Activated CD4-positive, alpha-beta T cell treated with anti-CD3 and anti-CD28 coated beads, Interleukin-2, Interleukin-4, amounts not matched to agents 100 ng/mL and 50 ng/mL, durations not matched to agents 16 hours and 8 hours (primary cell): Measurements from ENCODE around the gene MYRF.

ENCODE experiments used
- DNase-seq: peaks from one replicate; pipeline ENCODE4 v3.0.0-alpha.2; 2020; ENCODE audit warnings: low spot score

MYRF gene

DNA sequence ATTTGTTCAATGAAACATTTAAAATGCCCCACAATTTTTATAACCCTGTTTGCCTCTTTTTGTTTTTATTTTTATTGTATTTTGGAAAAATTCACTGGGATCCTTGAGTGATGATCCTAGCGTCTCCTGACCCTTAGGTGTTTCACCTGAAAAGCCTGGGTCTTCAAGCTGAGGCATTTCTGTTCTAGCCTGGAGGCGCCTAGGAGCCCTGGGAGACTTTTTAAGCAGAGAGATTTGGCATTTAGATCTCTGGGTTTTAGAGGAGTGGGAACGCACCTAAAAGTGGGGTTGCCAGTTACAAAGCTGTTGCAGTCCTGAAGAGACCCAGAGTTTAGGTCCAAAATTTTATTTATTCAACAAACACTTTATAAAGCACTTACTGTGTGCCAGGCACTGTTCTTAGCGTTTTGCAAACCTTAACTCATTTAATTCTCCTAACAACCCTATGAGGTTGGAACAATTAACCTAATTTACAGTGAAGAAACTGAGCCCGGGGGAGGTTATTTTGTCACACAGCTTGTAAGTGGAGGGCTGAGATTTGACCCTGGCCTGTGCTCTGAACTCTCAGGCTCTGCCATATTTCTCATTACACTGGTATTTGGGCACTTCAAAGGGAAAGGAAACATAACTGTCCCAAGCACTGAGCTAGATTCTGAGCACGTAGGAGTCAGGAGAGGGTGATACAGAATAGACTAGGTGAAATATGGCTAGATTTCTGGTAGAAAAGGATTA lies 65.2 kb downstream of the MYRF start:
- DNase-seq: no peak

- DNase-seq: no peak
Measured at GRCh38 chr11:61820174-61820573, 67.7 kb downstream of the MYRF start.

DNA sequence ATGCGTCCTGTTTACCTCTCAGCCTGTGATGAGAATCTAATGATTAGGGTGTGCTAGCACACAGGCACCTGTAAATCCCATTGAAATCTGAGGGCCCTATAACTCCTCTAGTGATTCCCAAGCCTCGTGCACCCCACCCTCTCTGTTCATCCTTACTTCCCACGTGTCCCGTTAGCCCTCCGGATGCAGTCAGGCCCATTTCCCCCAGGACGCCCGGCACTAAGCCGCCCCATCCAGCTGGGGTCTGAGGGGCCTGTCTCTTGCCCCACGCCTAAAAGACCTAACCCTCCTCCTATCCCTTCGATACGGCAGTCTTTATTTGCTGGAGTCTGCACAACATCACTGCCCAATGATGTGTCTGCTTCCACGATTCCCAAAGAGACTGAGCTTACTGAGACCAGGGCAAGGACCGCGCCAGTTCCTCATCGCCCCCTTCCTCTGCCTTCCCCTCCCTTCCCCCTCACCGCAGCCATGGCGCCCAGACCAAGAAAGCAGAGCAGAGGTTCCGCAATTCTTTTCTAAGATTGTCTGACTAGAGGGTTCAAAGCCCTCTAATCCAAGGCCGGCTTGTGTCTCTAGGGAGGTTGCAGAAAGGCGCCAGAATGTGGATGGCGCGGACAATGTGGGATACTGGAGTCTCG lies 74.6 kb downstream of the MYRF start:
- DNase-seq: peak; percentile 28

DNA sequence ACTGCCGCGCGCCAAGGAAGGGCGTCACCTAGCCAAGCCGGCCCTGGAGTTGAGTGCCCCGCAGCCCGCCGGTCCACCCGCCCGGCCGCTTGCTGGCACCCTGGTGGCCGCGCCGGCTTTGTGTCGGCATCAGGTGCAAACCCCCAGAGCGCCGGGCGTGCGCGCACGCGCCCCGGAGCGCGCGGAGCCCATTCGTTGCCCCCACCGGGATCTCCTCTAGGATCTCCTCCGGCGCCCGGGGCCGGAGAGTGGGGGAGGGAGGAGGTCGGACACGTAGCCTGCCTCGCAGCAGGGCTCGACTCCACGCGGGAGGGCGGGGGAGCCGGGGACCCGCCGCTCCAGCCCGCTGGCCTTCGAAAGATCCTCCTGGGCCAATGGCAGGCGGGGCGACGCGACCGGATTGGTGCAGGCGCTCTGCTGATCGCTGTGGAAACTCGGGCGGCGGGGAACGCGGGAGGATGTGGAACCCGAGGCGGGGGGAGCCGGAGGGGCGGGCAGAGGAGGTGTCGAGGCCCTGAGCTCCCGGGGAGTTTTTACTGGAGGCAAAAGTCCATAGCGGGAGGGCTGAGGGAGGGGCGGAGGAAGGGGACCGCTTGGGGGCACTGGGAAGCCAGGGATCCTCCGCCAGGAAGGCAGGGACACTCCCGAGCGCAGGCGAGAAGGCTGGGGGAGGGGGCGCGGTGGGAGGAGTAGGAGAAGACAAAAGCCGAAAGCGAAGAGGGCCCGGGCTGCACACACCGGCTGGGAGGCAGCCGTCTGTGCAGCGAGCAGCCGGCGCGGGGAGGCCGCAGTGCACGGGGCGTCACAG lies 75.3 kb downstream of the MYRF start, which contains the start of gene FADS2:
TSS of gene FADS2 (plus strand) at position 730 of the 808 bp plus-strand sequence. CDS start 91 bp downstream, outside the sequence.
- DNase-seq: peak; percentile 97

DNA sequence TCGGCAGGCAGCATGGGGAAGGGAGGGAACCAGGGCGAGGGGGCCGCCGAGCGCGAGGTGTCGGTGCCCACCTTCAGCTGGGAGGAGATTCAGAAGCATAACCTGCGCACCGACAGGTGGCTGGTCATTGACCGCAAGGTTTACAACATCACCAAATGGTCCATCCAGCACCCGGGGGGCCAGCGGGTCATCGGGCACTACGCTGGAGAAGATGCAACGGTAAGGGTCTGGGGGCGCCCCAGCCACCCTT lies 75.9 kb downstream of the MYRF start:
- no peak for DNase-seq

DNA sequence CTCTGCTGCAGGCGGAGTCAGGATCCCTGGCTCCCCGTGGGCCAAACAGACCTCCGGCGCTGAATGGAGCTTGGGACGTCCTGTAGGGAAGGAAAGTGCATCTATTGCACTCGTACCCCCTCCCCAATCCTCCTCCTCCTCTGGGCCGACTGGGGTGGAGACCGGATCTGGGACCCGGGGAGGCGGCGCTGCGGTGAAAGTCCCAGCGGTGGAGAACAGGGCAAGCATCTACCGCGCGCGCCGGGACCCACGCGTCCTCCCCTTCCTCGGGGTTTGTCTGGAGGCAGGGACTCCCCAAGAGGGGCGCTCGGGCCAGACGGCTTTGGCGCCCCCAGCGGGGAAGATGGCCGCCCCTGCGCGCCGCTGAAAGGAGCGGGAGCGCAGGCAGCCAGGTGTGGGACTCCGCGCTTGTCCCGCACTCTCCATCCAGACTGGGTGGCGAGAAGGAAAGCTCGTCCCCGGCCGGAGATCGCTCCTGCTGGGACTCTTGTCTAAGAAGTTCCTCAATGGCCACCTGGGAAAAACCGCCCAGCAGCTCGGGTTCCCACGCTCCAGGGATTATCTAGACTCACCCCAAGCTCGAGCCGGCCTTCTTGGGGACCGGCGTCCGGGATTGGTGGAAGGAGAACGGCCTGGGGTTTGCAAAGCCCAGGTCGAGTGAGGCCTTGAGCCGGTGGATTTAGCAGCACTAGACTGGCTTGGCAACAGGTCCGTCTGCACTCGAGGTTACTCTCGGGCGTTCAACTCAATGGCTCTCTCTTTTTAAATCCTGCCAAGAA lies 76.4 kb downstream of the MYRF start:
- DNase-seq: peak; percentile 57

DNA sequence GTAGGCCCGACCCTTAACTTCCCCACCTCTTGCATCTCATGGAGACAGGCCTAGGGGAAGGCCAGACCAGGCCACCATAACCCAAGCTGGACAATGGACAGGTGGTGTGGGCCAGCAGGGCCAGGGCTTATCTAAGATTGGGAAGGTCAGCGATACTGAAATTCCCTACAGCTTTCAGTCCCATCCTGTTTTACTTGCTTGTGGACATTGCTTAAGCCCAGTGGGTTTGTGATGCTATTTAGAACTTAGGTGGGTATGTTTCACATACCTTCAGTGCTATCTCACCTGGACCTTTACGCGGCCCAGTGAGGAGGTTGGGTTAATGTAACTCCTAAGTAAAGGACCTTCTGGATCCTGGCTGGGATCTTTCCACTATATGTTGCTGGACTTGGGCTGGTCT lies 77.4 kb downstream of the MYRF start:
- DNase-seq: no peak

- DNase-seq: no peak
Measured at GRCh38 chr11:61830237-61831105, 78.0 kb downstream of the MYRF start.

- DNase-seq: no peak
Measured at GRCh38 chr11:61832207-61832606, 79.8 kb downstream of the MYRF start.

DNA sequence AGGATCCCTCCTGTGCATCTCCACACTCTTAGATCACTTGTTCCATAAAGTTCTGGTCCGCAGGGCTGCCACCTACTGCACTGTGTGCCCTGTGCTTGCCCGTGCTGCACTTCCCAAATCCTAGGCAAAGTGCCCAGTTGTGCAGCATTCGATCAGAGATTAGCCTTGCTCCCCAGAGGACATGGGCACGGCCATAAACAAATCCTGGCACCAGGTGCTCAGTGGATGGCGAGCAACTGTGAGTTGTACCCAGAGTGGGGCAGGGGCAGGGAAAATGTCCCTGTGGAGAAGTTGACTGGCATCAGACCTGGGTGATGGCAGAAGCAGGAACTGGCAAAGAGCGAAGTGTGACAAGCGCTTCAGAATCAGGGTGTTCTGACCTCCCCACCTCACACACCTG lies 80.3 kb downstream of the MYRF start:
- no peak for DNase-seq

DNA sequence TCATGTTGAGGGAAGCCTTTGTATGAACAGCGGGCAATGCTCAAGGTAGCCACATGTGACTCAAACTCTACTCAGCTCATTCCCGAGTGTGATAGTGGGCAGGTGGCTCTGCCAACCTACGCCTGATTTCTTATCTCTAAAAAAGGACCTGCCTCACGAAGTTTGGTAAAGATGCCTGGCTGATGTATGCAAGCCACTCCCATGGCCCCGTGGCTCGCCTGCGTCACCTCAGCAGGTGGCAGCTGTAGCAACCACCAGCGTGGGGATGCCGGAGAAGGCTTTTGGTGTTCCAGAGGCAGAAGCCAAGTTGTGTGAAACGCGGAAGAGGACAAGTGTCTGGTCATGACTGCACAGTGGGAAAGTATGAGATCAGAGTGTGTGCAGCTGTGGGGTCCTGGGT lies 81.0 kb downstream of the MYRF start:
- DNase-seq: peak; percentile 35

- no peak for DNase-seq
Measured at GRCh38 chr11:61833926-61834277, 81.5 kb downstream of the MYRF start.

DNA sequence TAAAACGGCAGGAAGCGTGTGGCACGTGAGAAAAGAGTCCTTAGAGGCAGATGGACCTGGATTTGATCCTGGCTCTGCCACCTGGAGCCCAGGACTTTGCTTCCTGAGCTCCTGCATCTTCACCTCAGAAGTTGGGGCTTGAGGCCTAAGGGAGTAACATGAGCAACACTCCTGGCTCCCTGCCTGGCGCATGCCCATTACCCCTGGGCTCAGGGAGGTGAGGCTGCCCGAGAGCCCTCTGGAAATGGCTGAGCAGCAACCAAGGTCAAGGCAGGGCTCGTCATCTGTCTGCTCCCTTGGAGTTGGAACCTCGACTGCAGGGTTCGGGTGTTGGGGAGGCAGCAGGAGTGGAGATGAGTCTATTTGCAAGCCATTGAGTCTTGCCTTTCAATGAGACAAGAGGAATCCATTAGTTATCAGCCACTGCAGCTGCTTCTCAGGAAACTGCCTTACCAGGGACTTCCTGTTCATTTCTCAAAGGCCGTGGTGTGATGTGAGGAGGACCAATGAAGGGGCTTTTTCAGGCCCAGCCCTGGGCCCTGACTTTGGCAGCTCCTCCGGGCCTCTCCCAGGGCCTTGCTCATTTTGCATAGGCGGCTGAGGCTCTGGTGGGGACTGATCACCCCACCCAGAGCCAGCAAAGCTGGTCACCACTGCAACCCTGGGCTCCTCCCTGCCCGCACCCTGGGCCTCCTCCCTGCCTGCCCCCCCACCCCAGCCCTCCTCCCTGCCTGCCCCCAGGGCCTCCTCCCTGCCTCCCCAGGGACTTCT lies 82.0 kb downstream of the MYRF start:
- peak; percentile 90 for DNase-seq

DNA sequence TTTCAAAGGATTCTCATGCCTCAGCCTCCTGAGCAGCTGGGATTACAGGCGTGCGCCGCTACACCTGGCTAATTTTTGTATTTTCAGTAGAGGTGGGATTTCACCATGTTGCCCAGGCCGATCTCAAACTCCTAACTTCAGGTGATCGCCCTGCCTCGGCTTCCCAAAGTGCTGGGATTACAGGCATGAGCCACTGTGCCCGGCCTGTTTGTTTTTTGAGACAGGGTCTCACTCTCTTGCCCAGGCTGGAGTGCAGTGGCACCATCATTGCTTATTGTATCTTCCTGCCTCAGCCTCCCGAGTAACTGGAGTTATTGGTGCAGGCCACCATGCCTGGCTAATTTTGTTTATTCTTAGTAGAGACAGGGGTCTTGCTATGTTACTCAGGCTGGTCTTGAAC lies 83.8 kb downstream of the MYRF start:
- no peak for DNase-seq

DNA sequence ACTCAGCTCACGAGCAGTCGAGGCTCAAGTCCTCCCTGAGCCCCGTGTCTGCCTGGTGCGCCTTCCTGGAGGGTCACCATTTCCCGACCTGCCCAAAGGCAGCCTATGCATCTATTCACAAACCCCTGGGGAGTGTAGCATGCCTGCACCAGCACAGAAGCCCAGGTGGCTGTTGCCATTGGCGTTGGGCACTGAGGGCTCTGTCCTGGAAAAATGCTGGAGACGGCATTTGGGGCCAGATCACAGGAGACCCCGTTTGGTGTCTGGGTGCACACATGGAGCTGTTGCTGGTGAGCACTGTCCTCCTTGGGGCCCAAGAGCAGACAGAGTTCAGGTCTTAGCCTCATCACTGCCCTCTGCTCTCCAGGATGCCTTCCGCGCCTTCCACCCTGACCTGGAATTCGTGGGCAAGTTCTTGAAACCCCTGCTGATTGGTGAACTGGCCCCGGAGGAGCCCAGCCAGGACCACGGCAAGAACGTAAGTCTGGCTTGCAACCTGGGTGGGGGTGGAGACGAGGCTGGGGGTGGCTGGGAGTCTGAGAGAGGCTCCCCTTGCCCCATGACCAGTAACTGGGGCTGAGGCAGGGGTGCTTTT lies 85.1 kb downstream of the MYRF start:
- DNase-seq: no peak
